K562 (cell line): Measurements from ENCODE around the gene CCNK.

Source experiments
- SREBF1 ChIP-seq: fragments of 150-350 bp; IDR thresholded peaks from 2 replicates; pipeline ENCODE4 v1.6.1; 2014; ENCODE audit warnings: antibody characterized with exemption, low read depth, low read length, borderline replicate concordance
- ZNF217 ChIP-seq: sonication (generic); formaldehyde crosslinking; IDR thresholded peaks from 2 replicates; pipeline ENCODE4 v1.8.0; 2022; ENCODE audit warnings: mild to moderate bottlenecking, missing genetic modification reagents
- ZNF407 ChIP-seq: fragments of 450-650 bp; IDR thresholded peaks from 2 replicates; pipeline ENCODE4 v1.6.1; 2016; ENCODE audit warnings: low read depth
- ZNF57 ChIP-seq: fragments of 450-650 bp; formaldehyde crosslinking; IDR thresholded peaks from 2 replicates; pipeline ENCODE4 v1.4.0; 2020; ENCODE audit warnings: mild to moderate bottlenecking, moderate library complexity

- no peak for TF ChIP-seq ZNF57
- no peak for TF ChIP-seq SREBF1
- no peak for TF ChIP-seq ZNF407
- no peak for TF ChIP-seq ZNF217 (CRISPR knock-in tag)
These were observed 67.8 kb downstream of the CCNK start for GRCh38 chr14:99548871-99549515.
